Inflammatory macrophage treated with lipopolysaccharide for 4 hours (primary cell): ENCODE measurements around the gene LZTR1.
A peak's percentile ranks its signal among the peaks of the same experiment; 100 is the strongest.
"Not testable (repeated sequence)": the region's sequence is repeated elsewhere in the genome, so short reads cannot be mapped to it uniquely, and the experiment has no call there.

ENCODE experiments used
- DNase-seq: peaks from one replicate; pipeline ENCODE4 v3.0.0-alpha.2; 2020

LZTR1 gene

GRCh38 chr22:20981787-20982562 lies at the start of gene LZTR1:
Gene LZTR1 (plus strand): TSS chr22:20982297. CDS start chr22:20982372, 75 bp downstream.
- peak; percentile 83 for DNase-seq

GRCh38 chr22:20933910-20934309 lies 48.2 kb upstream of the LZTR1 start:
- DNase-seq, result no peak

- DNase-seq, result not testable (repeated sequence)
Measured at GRCh38 chr22:20935049-20935448, 47.0 kb upstream of the LZTR1 start.

GRCh38 chr22:20935780-20936539 lies 46.1 kb upstream of the LZTR1 start:
- not testable (repeated sequence) for DNase-seq

- no peak for DNase-seq
Measured at GRCh38 chr22:20937031-20937793, 44.9 kb upstream of the LZTR1 start.

- no peak for DNase-seq
Measured at GRCh38 chr22:20937794-20938671, 44.1 kb upstream of the LZTR1 start.

GRCh38 chr22:20939457-20940185 lies 42.5 kb upstream of the LZTR1 start:
- DNase-seq, result not testable (repeated sequence)

GRCh38 chr22:20940186-20940651 lies 41.9 kb upstream of the LZTR1 start:
- DNase-seq, result no peak

- DNase-seq, result no peak
Measured at GRCh38 chr22:20940904-20941385, 41.2 kb upstream of the LZTR1 start.

- DNase-seq, result not testable (repeated sequence)
Measured at GRCh38 chr22:20942203-20942902, 39.7 kb upstream of the LZTR1 start.

GRCh38 chr22:20943104-20943933 lies 38.8 kb upstream of the LZTR1 start:
- no peak for DNase-seq

GRCh38 chr22:20944042-20944441 lies 38.1 kb upstream of the LZTR1 start:
- DNase-seq, result no peak

GRCh38 chr22:20945578-20945934 lies 36.5 kb upstream of the LZTR1 start:
- no peak for DNase-seq

GRCh38 chr22:20946080-20946986 lies 35.8 kb upstream of the LZTR1 start:
- DNase-seq, result no peak

- no peak for DNase-seq
Measured at GRCh38 chr22:20946991-20947390, 35.1 kb upstream of the LZTR1 start.

- DNase-seq, result no peak
Measured at GRCh38 chr22:20948450-20948849, 33.6 kb upstream of the LZTR1 start.

- no peak for DNase-seq
Measured at GRCh38 chr22:20948989-20949388, 33.1 kb upstream of the LZTR1 start.

- DNase-seq, result no peak
Measured at GRCh38 chr22:20949698-20950183, 32.4 kb upstream of the LZTR1 start.
